Kasumi-1 (cell line): Measurements from ENCODE around the gene NPAS3.

Source experiments
- DNase-seq, 2 experiments: peaks; one replicate each; lab custom pipeline; 2025; lab: John Stamatoyannopoulos, UW

NPAS3 gene

DNA sequence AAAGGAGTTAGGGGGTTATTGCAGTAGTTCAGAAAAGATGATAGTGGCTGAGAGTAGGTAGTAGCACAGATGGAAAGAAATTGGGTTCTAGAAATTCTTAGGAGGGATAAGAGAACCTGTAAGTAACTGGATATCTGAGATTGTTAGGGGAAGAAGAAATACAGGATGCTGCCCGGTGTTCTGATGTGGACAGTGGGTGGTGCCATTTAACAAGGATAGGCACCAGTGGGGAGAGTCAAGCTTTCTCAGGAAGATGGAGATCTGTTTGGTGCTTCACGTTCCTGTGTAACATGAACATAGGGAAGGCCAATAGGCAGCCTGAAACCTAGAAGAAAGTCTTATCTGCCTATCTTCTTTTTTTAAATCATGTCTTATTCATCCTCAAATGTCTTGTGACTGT is 245.9 kb downstream of the NPAS3 start:
- DNase-seq = no peak

DNA sequence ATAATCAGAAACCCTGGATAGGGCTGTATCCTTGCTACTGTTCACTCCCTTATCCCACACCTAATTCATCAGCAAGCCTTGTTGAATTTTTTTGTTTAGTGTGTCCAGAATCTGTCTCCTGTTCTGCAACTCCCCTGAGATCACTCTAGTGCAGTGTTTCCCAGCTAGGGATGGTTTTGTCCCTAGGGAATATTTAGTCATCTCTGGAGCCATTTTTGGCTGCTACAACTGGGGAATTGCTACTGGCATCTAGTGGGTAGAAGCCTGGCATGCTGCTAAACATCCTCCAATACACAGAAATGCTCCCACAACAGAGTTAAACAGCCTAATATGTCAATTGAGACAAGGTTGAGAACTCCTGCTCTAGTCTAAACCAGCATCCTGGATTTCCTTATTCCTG is 248.0 kb downstream of the NPAS3 start:
- no peak for DNase-seq

DNA sequence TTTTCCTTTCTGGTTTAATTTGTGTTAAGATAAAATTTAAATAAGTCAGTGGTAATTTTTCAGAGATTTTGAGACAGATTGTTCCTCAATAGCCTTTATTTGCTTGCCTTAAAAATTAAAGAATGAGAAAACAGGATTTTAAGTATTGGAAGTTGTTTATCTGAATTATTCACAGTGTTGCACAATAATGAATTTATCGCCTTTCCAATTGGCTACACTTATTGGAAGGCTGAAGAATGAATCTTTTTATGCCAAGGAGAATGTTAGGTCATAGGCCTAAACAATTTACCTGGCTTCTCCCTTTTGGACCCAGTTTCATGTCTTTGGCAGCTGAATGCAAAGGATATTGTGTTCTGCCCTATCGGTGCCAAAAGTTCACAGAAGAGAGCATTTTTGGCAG is 250.2 kb downstream of the NPAS3 start:
- DNase-seq = no peak

DNA sequence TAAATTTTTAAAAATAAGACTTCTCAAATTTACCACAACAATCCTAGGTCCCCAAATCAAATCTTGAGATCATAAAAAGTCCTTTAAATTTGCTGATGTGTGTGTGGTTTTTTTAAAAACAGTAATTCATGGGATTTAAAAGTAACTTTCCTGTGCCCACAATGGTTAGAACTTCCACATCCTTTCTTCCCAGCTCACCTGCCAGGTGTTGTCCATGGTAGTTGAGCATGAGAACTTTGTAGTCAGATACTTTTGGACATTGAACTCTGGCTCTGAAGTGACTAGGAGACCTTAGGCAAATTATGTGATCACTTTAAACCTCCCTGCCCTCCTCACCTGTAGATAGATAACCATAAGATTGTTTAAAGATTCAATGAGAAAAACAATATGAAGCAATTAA is 253.2 kb downstream of the NPAS3 start:
- DNase-seq = no peak

DNA sequence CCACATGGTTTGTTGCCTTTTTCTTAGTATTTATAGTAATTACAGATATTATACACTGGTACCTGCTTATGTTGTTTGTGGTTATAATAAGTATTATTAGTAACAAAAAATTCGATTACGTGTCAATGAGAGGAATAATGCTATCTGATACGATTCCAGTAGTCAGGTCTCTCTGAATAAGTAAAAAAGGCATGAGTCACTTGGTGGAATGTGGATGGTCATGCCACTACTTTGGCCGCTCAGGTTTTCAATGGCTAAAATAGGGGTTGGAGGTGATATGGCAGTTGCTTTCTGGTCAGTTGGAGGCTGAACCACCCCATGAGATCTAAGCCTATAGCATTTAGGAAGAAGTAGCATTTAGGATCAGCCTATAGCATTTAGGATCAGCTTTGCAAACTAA is 255.9 kb downstream of the NPAS3 start:
- DNase-seq = no peak

DNA sequence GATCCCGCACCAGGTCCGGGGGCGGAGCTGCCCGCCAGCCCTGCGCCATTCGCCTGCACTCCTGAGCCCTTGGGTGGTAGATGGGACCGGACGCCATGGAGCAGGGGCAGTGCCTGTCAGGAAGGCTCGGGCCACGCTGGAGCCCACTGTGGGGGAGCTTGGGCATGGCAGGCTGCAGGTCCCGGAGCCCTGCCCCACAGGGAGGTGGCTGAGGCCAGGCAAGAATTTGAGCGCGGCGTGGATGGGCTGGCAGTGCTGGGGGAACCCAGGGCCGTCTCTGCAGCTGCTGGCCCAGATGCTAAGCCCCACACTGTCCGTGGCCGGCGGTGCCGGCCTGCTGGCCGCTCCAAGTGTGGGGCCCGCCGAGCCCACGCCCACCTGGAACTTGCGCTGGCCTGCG is 260.0 kb downstream of the NPAS3 start:
- DNase-seq = no peak

DNA sequence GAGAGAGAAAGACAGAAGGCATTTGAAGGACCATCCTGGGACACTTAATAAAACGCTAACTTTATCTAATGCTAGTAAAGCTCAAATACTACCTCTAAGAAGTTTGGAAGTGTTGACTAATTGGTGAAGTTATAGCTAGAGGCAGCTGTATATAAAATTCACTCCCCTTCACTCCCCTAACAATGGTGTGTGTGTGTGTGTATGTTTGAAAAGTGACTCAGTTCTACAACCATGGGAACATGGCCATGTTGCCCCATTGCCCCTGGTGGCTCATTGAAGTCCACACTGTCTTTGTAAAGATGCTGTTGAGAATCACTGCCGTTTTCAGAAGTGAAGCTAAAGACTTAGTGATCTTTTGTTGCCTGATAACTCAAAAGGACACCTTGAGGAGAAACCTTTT is 262.4 kb downstream of the NPAS3 start:
- no peak for DNase-seq

DNA sequence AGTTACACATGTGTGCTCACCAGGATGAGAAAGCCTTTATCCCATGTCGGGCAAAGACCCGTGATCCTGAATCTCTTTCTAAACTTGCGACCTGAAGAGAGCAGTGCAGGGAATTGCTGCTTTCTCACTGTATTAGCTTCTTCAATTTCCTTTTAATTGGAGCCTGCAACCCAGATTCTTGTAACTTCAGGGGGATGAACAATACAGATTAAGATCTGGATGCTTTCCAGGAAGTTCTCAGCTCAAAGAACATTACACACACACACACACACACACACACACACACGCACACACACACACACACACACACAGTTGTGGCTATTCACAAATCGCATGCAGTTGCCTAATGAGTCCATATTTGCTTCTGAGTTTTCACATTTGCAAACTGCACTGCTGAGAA is 268.3 kb downstream of the NPAS3 start:
- no peak for DNase-seq

DNA sequence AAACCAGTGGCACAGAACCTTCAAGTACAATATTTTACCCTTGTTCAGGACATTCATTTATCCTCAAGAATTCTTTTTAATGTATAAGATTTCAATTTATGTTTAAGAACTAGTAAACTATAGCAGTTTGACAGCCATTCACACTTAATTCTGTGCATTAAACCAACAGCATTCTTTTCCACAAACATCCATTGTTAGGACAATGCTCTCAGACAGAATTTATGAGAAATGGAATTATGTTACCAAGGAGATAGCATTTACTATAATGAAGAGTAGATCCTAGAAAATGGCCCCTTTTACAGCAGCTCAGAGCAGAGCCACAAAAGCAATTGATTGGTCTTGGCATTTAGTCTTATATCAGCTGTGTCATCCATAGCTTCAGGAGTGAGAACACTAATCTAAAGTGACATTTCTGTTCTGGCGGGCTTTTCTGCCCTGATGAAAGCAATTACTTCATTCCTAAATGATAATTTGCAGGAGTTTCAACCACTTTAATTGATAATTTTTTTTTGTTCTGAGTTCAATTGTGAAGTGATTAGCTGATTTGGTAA is 268.9 kb downstream of the NPAS3 start:
- DNase-seq = no peak

DNA sequence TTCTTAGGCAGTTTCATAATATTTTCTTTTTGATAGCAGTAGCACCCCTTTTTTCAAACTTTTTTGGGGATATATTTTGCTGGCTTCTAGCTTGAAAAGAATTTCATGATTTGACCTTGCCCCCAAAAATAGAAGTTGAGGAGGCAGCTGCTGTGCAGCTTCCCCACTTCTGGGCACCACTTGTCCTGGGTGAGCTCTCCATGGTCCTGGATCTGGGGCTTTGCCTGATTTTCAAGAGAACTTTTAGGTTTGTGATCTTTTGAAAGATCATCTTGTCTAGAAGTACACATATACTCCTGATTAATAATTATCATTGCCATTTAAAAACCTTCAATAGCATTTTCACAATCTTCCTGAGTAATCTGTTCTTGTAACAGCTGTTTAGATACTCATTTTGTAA is 271.6 kb downstream of the NPAS3 start:
- peak in 1 of 2 experiments; percentile 14 for DNase-seq

DNA sequence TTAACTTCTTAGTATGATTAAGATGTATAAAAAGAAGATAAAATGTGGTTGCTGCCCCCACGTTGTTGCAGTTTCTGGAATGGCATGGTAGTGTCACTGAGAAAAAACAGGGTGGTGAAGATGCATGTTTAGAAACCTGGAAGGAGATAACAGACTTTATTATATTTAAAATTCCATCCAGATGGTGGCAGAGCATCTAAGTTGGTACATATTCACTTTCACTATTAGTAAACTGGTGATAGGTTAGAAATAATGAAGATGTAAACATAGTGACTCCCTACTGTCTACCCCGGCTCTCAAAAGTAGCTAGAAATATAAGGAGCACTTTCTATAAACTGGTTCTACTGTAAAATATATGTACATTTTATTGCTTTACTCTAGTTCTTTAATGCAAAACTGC is 279.3 kb downstream of the NPAS3 start:
- no peak for DNase-seq

DNA sequence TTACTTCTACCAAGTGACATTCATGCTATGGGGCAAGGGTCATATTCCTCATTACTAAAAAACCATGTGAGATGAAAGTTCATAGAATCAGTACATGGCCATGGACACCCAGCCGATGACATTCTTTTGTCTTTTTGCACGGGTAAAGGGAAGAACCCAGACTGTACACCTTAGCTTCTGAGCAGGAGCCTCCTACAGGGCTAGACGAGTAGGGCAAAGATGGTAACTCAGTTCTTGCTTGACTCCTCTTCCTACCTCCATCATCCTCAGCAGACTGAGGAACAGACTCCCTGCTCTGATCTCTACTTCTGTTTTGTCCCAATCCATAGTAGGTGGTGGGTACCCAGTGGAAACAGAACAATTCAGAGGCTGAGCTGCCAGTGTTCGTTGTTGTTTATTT is 281.3 kb downstream of the NPAS3 start:
- no peak for DNase-seq

DNA sequence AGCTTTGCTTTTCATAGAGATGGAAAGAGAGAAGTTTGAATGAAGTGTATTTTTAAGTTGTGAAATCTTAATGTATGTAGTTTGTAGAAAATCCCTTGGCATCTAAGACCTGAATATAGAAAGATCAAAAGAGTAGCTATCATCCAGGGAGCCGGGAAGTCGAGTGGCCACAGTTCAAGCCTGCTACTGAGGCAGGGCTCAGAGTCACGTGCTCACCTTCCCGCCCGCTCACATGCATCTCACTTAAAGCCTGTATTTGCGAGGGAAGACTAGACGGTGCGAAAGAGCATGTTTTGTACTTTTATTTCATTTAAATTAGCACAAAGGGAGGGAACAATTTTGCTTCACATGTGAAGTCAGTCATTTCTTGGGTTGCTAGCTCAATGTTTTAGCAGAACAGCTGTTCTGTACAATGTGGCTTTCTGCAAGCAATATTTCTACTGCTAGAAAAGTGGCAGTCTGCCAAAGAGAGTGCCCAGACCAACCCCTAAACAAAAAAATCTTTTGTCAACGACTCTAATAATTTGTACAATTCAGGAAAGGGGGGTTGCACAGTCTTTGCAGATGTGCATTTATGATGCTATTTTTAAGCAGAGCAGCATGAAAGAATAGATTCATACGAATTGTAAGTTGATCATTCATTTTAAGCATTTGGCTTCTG is 290.7 kb downstream of the NPAS3 start:
- no peak for DNase-seq

DNA sequence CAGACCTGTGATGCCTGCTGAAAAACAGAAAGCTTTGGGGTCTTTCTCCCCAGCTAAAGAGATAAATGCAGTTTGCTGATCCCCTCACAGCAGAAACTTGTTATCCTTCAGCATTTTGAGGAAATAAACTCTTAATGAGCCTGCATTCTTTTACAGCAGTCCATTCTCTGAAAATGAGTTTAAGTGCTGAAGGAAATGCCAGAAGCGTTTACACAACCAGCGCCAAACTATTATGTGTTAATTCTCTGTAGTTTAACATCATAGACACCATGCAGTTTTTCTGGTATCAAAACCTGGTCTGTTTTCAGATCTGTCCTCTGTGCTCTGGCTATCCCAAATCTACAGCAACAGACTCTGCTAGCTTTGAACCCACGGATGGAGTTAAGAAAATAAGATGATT is 291.3 kb downstream of the NPAS3 start:
- no peak for DNase-seq

DNA sequence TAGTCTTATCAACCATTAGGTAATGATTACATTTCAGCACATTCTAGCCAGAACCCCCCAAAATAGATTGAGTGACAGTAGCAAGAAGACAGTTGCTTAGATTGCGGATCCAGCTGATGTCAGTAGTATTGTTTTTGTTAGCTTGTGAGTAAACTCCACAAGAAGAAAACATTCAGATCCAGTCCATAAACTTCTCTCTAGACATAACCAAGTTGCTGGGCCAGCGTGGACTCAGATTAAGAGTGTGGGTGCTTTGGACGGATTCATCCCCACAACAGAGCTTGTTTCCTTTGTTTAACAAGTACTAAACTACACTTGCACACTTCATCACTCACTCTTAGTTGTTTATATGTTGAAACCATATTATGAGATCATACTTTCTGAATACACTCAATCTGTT is 293.4 kb downstream of the NPAS3 start:
- DNase-seq = no peak

DNA sequence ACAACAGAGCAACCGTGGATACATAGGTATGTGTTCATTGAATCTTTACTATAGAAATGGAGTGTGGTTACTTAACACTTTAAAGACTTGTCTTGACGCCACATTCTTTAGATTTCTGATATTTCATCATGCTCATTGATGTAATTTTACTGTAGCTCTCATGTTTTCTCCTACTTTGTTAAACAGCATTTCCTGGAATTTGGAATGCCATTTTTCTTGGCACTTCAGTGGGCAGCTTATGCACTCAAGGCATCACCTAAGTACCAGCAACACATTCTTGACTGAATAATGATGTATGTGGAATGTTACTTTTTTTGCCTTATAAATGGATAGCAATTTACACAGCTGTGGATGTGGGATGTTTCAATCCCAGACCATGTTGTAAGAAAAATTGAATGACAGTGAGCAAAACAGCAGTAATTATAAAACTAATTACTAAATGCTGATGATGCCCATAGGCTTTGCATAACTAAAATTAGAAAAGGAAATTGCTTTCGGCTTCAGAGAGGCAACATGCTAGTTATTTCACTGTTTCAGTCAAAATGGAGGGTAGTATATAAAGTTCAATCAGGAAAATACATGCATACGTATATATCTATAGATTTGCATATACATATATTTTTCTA is 298.5 kb downstream of the NPAS3 start:
- no peak for DNase-seq

DNA sequence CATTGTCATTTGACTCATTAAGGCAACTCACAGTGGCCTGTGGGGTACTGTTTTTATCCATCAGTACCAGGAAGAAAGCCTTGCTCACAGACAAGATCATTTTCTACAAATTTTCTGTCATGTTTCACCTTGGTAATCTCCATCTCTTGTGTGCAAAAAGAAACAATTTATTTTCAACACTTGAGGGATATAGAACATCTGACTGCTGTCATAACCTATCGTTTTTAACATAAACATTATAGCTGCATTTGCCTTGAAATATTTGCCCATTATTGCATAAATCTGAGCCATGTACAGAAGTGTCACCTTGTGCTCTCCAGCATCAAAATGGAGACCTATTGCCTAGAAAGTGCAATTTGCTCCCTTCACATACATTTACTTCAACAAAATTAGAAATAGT is 300.8 kb downstream of the NPAS3 start:
- no peak for DNase-seq

DNA sequence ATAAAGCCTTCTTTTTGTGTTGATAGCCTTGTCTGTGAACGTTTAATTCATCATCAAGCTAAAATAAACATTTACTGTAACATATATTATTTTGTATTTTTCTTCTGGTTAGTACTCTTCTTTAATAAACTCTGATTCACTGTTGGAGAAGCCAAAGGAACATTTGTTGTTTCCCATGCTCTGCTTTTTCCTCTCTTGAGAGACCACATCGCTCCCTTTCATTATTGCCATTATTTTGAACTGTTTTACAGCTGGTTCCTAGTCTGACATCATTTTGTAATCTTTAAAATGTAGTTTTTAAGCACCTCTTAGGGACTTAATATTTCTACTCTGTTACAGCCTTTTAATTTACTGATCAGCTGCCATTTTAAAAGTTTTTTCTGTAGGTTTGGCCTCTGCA is 301.8 kb downstream of the NPAS3 start:
- no peak for DNase-seq

DNA sequence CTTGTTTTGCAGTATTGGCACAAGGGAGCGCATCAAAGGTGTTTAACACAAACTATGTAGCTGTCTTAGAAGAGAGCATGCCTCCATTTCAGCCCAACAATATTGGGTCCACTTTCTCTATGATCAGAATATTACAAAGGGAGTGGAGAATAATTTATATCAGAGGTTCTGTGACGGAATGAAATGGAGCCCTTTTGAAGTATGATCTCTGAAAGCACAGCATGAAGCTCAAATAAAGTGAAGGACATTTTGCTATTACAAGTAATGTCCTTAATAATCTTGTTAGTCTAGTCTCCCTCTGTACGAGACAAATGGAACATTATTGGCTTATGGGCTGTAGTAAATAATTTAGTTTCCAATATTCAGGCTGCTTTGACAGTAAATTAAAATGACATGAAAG is 302.7 kb downstream of the NPAS3 start:
- no peak for DNase-seq

DNA sequence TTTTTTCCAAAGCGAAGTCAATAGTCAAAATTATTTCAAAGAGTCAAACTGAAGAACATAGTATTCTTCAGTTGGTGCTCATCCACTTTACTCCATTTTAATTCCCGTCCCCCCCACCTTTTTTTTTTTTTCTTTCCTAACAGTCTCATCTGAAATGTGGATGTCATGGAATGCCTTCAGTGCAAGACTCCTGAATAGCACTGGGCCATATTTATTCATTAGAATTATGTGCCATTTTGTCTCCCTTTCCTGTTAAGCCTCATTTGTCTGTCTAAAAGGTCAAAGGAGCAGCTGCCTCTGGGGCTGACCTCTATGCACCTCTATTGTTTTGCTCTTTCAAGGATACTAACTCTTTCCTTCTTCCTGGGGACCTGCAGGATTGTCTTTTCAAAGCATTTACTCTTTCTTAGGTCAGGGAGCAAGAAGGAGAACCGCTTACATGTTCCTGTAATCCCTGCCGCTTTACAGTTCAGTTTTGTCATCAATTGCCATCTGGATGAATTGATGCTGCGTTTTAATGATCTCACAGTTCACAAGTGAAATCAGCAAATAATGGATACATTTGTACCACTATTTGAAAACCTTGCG is 310.6 kb downstream of the NPAS3 start:
- DNase-seq = no peak

DNA sequence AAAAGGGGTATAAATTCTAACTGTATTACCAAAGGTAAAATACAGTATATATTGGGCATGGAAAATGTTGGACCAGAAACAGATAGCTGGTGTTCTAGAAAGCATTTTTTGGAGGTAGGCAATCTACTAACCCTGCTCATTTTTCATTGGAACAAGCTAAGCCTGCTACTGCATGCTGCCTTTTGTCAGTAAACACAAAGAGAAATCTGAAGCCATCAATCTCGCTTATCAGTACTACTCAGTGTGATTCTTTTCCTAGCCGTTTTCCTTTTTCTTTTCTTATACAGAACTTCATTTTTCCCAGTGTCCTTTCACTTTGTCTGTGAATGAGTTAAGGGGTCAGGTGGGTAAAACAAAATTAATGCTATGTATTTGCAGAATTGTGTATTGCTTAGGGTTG is 312.3 kb downstream of the NPAS3 start:
- DNase-seq = no peak

DNA sequence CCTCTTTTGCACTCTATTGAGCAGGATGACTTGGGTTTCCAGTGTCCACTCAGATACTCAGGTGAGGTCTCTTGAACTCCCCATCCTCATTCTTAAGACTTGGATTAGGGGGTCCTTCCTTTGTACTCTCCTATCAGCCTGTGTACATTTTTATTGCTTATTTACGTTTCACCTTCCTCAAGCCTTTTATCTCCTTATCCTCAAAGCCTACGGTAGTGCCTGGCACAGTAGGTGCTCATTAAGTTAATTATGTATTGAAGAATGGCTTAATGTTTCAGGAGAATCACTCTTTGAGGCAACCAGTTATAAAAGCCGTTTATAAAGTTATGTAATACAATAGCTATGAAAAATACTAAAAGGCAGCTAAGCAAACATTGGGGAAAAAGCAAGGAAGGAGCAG is 315.7 kb downstream of the NPAS3 start:
- no peak for DNase-seq

DNA sequence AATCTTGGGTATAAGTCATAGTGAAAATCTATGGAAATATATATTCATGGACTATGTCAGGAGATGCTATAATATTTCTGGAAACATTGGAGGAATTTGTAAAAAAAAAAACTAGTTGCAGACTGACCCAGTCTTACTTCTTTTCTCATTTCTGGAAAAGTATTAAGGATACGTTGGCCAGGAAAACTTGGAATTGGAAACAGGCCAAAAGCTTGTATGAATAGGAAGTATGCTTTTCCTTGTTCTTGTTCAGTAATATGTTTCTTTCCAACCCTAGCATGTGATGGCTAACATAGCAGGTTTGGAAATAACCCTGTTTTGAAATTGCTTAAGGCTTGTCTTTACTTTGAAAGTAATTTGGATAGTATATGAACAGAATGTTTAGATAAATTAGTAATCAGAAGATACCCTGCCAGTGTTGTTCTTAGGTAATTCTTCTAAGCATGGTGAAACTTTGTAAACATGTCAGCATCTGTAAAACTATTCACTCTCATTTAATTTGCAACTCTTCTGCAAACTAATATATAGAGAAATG is 316.2 kb downstream of the NPAS3 start:
- DNase-seq = no peak
